Mesothelial cell of epicardium (in vitro differentiated cells): ENCODE measurements around the gene ARNT2. TPM values are rescaled to one million over a fixed set of nuclear protein-coding genes. Genes with fewer than 3 reads are reported as not detected.

Experiments used
- DNase-seq, 2 experiments: peaks; one replicate each; pipeline ENCODE4 v3.0.0; 2021; ENCODE audit warnings: low spot score in 2 of 2; ENCODE audit not compliant: unreplicated experiment in 2 of 2
- H3K27ac Mint-ChIP-seq: 2 replicates; pipeline ENCODE4 v1.8.0; 2021; ENCODE audit warnings: mixed read lengths
- H3K27me3 Mint-ChIP-seq: 2 replicates; pipeline ENCODE4 v1.8.0; 2021; ENCODE audit warnings: low read depth, mixed read lengths
- H3K36me3 Mint-ChIP-seq: 2 replicates; pipeline ENCODE4 v1.8.0; 2021; ENCODE audit warnings: mixed read lengths
- H3K4me1 Mint-ChIP-seq: 2 replicates; pipeline ENCODE4 v1.8.0; 2021; ENCODE audit warnings: mixed read lengths
- H3K4me3 Mint-ChIP-seq: 2 replicates; pipeline ENCODE4 v1.8.0; 2021; ENCODE audit warnings: mild to moderate bottlenecking, moderate library complexity, mixed read lengths
- H3K9me3 Mint-ChIP-seq: 2 replicates; pipeline ENCODE4 v1.8.0; 2021; ENCODE audit warnings: mixed read lengths
- CTCF ChIP-seq: fragments of 200-600 bp; sonication (generic); IDR thresholded peaks from one replicate; pipeline ENCODE4 v1.5.0; 2021; ENCODE audit warnings: antibody characterized with exemption; ENCODE audit not compliant: unreplicated experiment
- total RNA-seq: library from RNA; stranded (reverse); gene quantifications from 3 replicates; pipeline ENCODE4 v1.2.1, GENCODE V29; 2021

ARNT2 gene
- total RNA-seq, 1 donor from 2014 or later: 20.2 TPM

GRCh38 chr15:80615361-80615736 is 211.2 kb downstream of the ARNT2 start:
- H3K27ac Mint-ChIP-seq: no peak overlapping the region
- peaks cover 2% of the 10 kb centered on the region for H3K27me3 Mint-ChIP-seq
- no peak overlapping the region for H3K4me3 Mint-ChIP-seq
- no peaks in the 10 kb centered on the region for H3K9me3 Mint-ChIP-seq
- DNase-seq: no peak
- TF ChIP-seq CTCF: no peak
- H3K36me3 Mint-ChIP-seq: no peaks in the 10 kb centered on the region
- H3K4me1 Mint-ChIP-seq: peaks cover 44% of the 10 kb centered on the region

GRCh38 chr15:80615783-80616391 is 211.7 kb downstream of the ARNT2 start:
- Mint-ChIP-seq H3K36me3 (no peaks in the 10 kb centered on the region), H3K27ac (peak overlapping the region; percentile 65), H3K9me3 (no peaks in the 10 kb centered on the region), H3K4me3 (no peak overlapping the region), H3K27me3 (peaks cover 2% of the 10 kb centered on the region), H3K4me1 (peaks cover 44% of the 10 kb centered on the region)
- TF ChIP-seq CTCF: no peak
- DNase-seq: peak; percentile 42 to 66

GRCh38 chr15:80618685-80619400 is 214.7 kb downstream of the ARNT2 start:
- Mint-ChIP-seq H3K9me3 (peaks cover 16% of the 10 kb centered on the region), H3K4me1 (peaks cover 42% of the 10 kb centered on the region), H3K27ac (no peak overlapping the region), H3K36me3 (no peaks in the 10 kb centered on the region), H3K27me3 (peaks cover 2% of the 10 kb centered on the region), H3K4me3 (no peak overlapping the region)
- no peak for DNase-seq
- no peak for TF ChIP-seq CTCF

GRCh38 chr15:80619680-80620079 is 215.5 kb downstream of the ARNT2 start:
- peaks cover 16% of the 10 kb centered on the region for H3K9me3 Mint-ChIP-seq
- DNase-seq: no peak
- H3K27me3 Mint-ChIP-seq: no peaks in the 10 kb centered on the region
- peaks cover 40% of the 10 kb centered on the region for H3K4me1 Mint-ChIP-seq
- TF ChIP-seq CTCF: no peak
- H3K4me3 Mint-ChIP-seq: no peak overlapping the region
- H3K36me3 Mint-ChIP-seq: no peaks in the 10 kb centered on the region
- no peak overlapping the region for H3K27ac Mint-ChIP-seq

GRCh38 chr15:80620141-80620540 is 216.0 kb downstream of the ARNT2 start:
- peak in 1 of 2 experiments; percentile 3 for DNase-seq
- peaks cover 39% of the 10 kb centered on the region for H3K4me1 Mint-ChIP-seq
- no peak overlapping the region for H3K27ac Mint-ChIP-seq
- no peak for TF ChIP-seq CTCF
- peaks cover 2% of the 10 kb centered on the region for H3K27me3 Mint-ChIP-seq
- H3K36me3 Mint-ChIP-seq: no peaks in the 10 kb centered on the region
- no peak overlapping the region for H3K4me3 Mint-ChIP-seq
- H3K9me3 Mint-ChIP-seq: peaks cover 16% of the 10 kb centered on the region
